PC-9 (cell line): ENCODE data around the gene LIPJ.

Experiments used
- CTCF ChIP-seq: fragments of 200-600 bp; sonication (generic); conservative IDR thresholded peaks from 2 replicates; pipeline ENCODE4 v1.6.1; 2017; ENCODE audit warnings: mixed run types, antibody characterized with exemption, mild to moderate bottlenecking, moderate library complexity
- EZH2 ChIP-seq: fragments of 200-600 bp; sonication (generic); IDR thresholded peaks from 2 replicates; pipeline ENCODE4 v1.8.0; 2017; ENCODE audit warnings: antibody characterized with exemption, low read depth

- no peak for TF ChIP-seq EZH2
- TF ChIP-seq CTCF: no peak
Measured at GRCh38 chr10:88623835-88624234, 37.3 kb downstream of the LIPJ start.
